ENCODE data around the gene CUL3. TPM values are rescaled to one million over a fixed set of nuclear protein-coding genes. Genes with fewer than 3 reads are reported as not detected.

The CUL3 gene
- total RNA-seq, 1 experiment from 2014 or later, result 140 TPM

DNA sequence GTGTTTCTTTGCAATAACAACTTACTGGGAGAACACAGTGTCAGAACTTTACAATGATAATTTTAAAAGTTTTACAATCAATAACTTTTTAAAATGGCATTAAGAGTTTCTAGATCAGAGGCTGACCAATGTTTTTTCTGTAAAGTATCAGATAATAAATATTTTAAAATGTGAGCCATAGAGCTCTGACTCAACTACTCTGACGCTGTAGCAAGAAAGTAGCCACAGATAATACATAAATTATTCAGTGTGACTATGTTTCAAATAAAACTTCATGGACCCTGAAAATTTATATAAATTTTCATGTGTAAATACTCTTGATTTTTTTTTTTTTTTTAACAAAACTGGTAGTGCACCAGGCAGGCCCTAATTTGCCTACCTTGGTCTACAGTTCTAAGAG is 77.4 kb downstream of the CUL3 start:
- intact Hi-C loops (cut with micrococcal nuclease; ENCODE audit: unreplicated experiment), result no loop called here
- TF ChIP-seq EZH2 (IDR thresholded peaks at IDR 0.05; ENCODE audit: borderline replicate concordance, low read depth, low read length, poor library complexity, severe bottlenecking), result no peak
- TF ChIP-seq, protein P1, sequence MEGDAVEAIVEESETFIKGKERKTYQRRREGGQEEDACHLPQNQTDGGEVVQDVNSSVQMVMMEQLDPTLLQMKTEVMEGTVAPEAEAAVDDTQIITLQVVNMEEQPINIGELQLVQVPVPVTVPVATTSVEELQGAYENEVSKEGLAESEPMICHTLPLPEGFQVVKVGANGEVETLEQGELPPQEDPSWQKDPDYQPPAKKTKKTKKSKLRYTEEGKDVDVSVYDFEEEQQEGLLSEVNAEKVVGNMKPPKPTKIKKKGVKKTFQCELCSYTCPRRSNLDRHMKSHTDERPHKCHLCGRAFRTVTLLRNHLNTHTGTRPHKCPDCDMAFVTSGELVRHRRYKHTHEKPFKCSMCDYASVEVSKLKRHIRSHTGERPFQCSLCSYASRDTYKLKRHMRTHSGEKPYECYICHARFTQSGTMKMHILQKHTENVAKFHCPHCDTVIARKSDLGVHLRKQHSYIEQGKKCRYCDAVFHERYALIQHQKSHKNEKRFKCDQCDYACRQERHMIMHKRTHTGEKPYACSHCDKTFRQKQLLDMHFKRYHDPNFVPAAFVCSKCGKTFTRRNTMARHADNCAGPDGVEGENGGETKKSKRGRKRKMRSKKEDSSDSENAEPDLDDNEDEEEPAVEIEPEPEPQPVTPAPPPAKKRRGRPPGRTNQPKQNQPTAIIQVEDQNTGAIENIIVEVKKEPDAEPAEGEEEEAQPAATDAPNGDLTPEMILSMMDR (conservative IDR thresholded peaks at IDR 0.05; ENCODE audit: low read depth, low read length), result no peak
- H3K4me3 ChIP-seq (ENCODE audit: low read depth, low read length, poor library complexity, severe bottlenecking), result no peak overlapping the region
- H3K27ac ChIP-seq (ENCODE audit: low read depth, low read length, poor library complexity, severe bottlenecking), result no peak overlapping the region
- peaks cover 9% of the 10 kb centered on the region for H3K4me1 ChIP-seq (ENCODE audit: insufficient read depth, low read length, poor library complexity, severe bottlenecking)
- DNase-seq (ENCODE audit: low spot score), result no peak
- H3K27me3 ChIP-seq (replicated peaks; ENCODE audit: insufficient read depth, low read depth, low read length, poor library complexity), result no peaks in the 10 kb centered on the region
- peaks cover 38% of the 10 kb centered on the region for H3K36me3 ChIP-seq (ENCODE audit: insufficient read depth, low read length, poor library complexity, severe bottlenecking)
- no peaks in the 10 kb centered on the region for H3K9me3 ChIP-seq (ENCODE audit: low read depth, low read length, poor library complexity, severe bottlenecking)
- no TSS peak for BruUV-seq (replicated peaks)
- CTCF ChIA-PET, result no interaction called here
- POLR2A ChIA-PET (ENCODE audit: low non-redundant PET), result interaction anchor here (0.6 kb wide), 1 partner anchor 576 kb away, joined by 4 read pairs; no protein-coding TSS in a partner anchor

DNA sequence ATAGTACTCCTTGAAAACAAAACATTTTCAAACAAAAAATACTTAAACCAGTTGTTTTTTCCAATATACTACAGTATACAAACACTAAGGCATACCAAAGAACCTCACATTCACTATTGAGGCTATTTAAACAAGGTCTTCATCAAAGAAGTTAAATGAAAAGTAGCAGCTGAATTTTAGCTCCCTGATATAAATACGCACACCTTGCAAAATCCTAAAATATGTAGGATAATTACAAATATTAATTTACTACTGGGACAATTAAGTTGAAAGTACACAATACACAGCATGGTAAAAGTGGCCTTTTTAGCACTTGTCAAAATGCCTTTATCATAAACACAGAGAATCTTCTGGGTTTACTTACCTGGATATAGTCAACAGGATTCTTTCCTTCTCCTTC is 78.7 kb downstream of the CUL3 start:
- no peaks in the 10 kb centered on the region for H3K27me3 ChIP-seq (replicated peaks; ENCODE audit: insufficient read depth, low read depth, low read length, poor library complexity)
- intact Hi-C loops (cut with micrococcal nuclease; ENCODE audit: unreplicated experiment), result no loop called here
- peaks cover 46% of the 10 kb centered on the region for H3K36me3 ChIP-seq (ENCODE audit: insufficient read depth, low read length, poor library complexity, severe bottlenecking)
- ChIA-PET CTCF (no interaction called here), POLR2A (ENCODE audit: low non-redundant PET) (no interaction called here)
- no peak overlapping the region for H3K27ac ChIP-seq (ENCODE audit: low read depth, low read length, poor library complexity, severe bottlenecking)
- H3K4me1 ChIP-seq (ENCODE audit: insufficient read depth, low read length, poor library complexity, severe bottlenecking), result peaks cover 9% of the 10 kb centered on the region
- no peaks in the 10 kb centered on the region for H3K9me3 ChIP-seq (ENCODE audit: low read depth, low read length, poor library complexity, severe bottlenecking)
- no peak overlapping the region for H3K4me3 ChIP-seq (ENCODE audit: low read depth, low read length, poor library complexity, severe bottlenecking)
- DNase-seq (ENCODE audit: low spot score), result no peak
- TF ChIP-seq, protein P1 (conservative IDR thresholded peaks at IDR 0.05; ENCODE audit: low read depth, low read length), result no peak
- no peak for TF ChIP-seq EZH2 (IDR thresholded peaks at IDR 0.05; ENCODE audit: borderline replicate concordance, low read depth, low read length, poor library complexity, severe bottlenecking)
- no TSS peak for BruUV-seq (replicated peaks)

DNA sequence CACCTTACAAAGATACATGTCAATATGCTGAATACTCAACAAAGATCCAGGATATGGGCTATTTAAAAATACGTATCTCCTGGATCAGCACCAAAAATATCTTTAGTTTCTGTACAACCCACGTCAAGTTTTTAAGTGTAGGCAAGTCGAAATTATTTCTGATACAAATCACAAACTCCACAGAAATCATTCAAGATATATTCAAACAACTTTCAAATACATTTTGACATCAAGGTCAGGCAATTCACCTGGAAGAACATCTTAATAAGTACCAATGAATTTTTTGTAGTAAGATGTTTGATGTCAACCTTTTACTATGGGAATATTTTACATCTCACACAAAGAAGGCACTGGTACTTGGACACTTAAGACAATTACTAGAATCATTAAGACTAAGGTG is 86.2 kb downstream of the CUL3 start:
- Histone ChIP-seq H3K4me3 (ENCODE audit: low read depth, low read length, poor library complexity, severe bottlenecking) (no peak overlapping the region), H3K27me3 (replicated peaks; ENCODE audit: insufficient read depth, low read depth, low read length, poor library complexity) (no peaks in the 10 kb centered on the region), H3K36me3 (ENCODE audit: insufficient read depth, low read length, poor library complexity, severe bottlenecking) (peaks cover 57% of the 10 kb centered on the region), H3K4me1 (ENCODE audit: insufficient read depth, low read length, poor library complexity, severe bottlenecking) (no peaks in the 10 kb centered on the region), H3K9me3 (ENCODE audit: low read depth, low read length, poor library complexity, severe bottlenecking) (no peaks in the 10 kb centered on the region), H3K27ac (ENCODE audit: low read depth, low read length, poor library complexity, severe bottlenecking) (no peak overlapping the region)
- DNase-seq (ENCODE audit: low spot score), result no peak
- TF ChIP-seq, protein P1 (conservative IDR thresholded peaks at IDR 0.05; ENCODE audit: low read depth, low read length), result no peak
- no peak for TF ChIP-seq EZH2 (IDR thresholded peaks at IDR 0.05; ENCODE audit: borderline replicate concordance, low read depth, low read length, poor library complexity, severe bottlenecking)
- BruUV-seq (replicated peaks), result no TSS peak
- ChIA-PET POLR2A (ENCODE audit: low non-redundant PET) (no interaction called here), CTCF (no interaction called here)
- intact Hi-C loops (cut with micrococcal nuclease; ENCODE audit: unreplicated experiment), result no loop called here

All from A673 (cell line).